GM18951 (cell line): Measurements from ENCODE around the gene C12orf56.
"Not testable (repeated sequence)": the region's sequence is repeated elsewhere in the genome, so short reads cannot be mapped to it uniquely, and the experiment has no call there.

Experiments used
- POLR2A ChIP-seq: IDR thresholded peaks from 4 replicates; pipeline ENCODE4 v1.6.1; 2011; ENCODE audit warnings: mild to moderate bottlenecking; ENCODE audit not compliant: insufficient read length, insufficient read depth; ENCODE audit errors: extremely low read depth
- in situ Hi-C: fragments of 300-500 bp; cut with MboI; formaldehyde crosslinking; loops from one replicate; pipeline ENCODE4 v1.12.0; 2022; ENCODE audit warnings: low sequenced_read_pairs, mixed read lengths, inconsistent platforms; ENCODE audit not compliant: unreplicated experiment

Gene C12orf56

DNA sequence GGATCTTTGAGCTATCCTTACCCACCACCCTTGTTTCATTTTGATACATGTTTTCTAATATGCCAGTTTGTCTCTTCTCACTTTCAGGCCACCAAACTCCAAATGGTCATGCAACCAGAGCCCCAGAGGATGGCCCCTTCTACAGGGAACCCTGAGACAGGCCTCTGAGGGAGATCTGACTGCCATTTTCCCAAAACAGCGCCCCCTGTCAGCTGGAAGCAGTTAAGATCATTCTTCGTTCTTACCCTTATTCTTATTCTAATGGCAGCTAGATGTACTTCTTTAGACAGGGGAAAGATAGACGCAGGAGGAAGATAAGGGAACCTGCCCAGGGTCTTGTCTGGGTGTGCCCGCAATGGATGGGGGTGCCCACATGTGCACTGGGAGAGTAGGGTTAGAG, 38.4 kb downstream of the C12orf56 start:
- no peak for TF ChIP-seq POLR2A
- in situ Hi-C loops: no loop called here

DNA sequence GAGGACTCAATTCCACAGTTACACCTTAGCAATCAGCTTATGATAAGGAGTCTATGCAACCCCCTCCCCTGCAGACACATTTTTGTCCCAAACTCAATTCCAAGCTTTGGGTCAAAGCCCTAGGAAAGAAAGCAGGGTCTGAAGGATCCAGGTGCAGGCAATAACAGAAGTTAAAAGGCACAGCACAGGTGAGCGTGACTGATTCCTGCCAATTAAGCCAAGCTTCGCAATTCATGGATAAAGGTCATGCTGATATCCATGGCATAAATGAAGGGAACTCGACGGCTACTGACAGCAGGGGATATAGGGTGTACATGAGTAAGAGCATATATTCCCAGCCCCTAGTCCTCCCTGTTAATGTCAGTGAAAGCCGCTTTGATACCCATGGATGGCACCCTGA, 39.3 kb downstream of the C12orf56 start:
- in situ Hi-C loops: no loop called here
- no peak for TF ChIP-seq POLR2A

DNA sequence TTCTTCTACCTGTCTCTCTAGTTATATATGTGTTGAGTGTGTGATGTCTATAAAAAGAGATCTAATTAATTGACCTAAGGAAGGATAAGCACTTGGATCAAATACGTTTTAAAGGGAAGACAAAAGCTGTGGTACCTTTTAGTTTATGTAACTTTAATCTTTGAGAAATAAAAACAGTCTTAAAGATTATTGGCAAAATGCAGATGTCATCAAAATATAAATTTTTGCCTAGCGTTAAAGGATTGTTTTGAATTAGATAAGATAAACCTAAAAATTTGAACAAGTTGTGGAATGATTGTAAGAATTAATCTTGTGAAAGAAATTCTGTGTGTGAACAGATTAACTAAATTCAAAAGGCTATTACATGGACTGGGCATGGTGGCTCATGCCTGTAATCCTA, 42.9 kb downstream of the C12orf56 start:
- in situ Hi-C loops: no loop called here
- no peak for TF ChIP-seq POLR2A

DNA sequence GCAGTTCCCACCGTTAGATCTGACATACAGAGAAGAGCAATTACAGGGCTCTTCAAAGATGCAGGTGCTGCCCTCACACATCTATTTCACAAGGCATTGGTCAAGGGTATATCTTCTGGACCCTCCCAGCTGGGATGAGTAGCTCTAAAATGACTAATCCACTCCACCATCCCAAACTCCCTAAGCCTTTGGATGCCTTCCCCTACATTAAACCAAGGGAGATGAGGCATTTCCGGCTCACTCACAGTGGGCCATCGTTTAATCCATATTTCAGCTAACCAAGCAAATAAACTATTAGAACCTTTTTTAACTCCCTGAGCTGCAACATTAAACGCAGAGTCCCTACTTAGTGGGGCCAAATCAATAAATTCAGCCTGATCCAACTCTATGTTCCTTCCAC, 45.9 kb downstream of the C12orf56 start:
- in situ Hi-C loops: not testable (repeated sequence)

DNA sequence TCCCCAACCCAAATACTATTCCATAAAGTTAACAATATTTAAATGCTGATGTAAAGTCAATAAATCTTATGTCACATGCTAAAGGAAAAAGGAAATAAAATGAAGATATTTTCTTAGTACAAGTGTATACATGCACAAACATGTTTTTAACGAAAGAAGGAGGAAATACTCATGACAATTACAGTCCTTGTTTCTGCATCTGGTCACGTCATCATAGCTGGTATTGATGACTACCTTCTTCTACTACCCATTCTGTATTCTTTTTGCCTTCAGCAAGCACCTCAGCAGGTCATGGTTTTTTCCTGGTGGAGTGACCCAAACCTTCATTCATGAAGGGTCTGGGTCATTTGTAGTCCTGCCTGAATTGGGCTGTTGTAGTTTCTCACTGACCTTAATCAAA, 50.0 kb downstream of the C12orf56 start:
- in situ Hi-C loops: not testable (repeated sequence)

DNA sequence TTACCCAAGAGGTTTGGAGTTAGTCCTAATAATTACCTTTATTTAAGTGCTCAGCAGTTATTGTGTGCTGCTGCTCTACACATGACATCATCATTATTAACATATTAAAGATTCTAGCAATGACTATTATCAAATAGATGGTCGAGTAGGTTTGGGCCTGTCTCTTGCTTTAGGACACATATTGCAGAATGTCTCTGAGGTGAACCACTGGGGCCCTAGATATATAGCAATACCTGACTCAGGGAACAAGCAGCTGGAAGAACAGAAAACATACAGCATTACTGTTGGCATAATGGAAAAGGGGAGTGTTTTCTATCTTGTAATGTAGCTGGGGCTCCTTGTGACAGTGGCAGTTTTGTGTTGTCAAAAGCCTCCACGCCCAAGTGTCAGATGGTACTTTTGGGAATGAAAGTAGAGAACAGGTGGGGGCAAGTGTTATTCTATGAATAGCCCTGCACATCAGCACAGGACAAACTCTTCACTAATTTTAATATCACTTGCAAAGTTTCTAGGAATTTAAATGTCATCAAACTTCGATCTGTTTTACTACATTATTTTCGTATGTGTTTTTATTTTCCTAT, 54.6 kb downstream of the C12orf56 start:
- no peak for TF ChIP-seq POLR2A
- in situ Hi-C loops: no loop called here

DNA sequence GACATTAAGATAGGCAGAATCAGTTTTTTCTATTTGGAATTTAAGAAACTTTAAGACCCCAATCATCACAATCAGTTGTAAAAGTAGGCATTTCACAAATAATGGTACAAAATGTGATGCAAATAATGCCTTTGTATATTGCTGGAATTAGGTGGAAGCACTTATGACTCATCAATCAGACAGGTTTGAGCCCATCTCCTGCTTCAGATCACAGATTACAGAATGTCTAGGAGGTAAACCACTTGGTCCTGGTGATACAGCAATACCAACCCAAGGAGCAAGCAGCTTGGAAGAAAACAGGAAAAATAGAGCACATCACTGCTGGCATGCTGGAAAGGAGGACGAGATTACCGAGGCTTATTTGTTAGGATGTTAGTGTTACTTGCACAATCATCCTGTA, 57.6 kb downstream of the C12orf56 start:
- TF ChIP-seq POLR2A: no peak
- in situ Hi-C loops: no loop called here

DNA sequence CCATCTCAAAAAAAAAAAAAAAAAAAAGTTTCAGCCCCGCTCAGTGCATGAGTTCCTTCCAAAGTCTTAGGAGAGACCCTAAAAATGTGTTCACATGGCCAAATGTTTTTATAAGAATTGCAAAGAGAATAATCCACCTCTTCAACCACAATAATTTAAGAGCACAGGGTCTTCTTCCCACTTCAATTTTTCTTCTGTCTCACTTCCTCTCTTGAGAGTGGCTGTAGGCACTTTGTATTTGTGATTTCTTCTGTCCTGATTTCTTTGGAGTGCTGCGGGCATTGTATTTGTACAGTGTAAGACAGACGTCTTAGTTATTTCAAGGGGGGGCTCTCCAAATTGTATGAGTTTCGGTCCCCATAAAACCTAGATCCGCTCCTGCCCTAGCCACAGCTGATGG, 58.3 kb downstream of the C12orf56 start:
- in situ Hi-C loops: no loop called here
- no peak for TF ChIP-seq POLR2A

DNA sequence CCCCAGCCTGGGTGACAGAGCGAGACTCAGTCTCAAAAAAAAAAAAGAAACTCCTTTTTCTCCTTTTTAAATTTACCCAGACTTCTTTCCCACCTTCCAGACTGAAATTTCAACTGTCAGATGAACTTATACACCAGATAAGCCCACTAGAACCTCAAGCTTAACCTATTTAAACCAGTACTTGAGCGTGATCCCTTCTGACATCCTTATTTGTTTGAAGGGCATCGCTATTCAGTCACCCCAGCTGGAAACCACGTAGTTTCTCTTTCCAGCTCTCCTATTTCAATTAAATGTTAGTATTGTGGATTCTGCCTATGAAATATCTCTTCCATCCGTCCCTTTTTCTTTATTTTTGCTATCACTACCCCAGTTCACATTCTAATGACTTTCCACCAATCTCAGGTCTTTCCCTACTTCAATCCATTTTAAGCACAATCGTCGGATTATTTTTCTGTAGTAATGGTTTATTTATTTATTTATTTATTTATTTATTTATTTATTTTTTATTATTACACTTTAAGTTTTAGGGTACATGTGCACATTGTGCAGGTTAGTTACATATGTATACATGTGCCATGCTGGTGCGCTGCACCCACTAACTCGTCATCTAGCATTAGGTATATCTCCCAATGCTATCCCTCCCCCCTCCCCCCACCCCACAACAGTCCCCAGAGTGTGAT, 61.4 kb downstream of the C12orf56 start:
- in situ Hi-C loops: not testable (repeated sequence)

DNA sequence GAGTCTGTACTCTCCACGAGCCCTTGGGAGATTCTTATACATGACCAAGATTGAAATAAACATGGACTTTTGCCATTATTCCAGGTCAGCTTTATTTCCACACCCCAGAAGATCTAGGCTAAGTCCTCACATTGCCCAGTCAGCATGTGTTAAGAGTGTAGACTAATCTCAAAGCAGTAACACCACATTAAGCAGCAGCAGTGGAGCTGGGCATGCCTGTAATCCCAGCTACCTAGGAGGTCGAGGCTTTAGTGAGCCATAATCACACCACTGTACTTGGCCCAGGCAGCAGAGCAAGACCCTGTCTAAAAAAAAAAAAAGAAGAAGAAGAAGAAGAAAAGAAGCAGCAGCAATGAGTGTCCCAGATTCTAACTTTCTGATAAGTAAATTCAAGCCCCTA, 65.5 kb downstream of the C12orf56 start:
- TF ChIP-seq POLR2A: no peak
- in situ Hi-C loops: no loop called here

DNA sequence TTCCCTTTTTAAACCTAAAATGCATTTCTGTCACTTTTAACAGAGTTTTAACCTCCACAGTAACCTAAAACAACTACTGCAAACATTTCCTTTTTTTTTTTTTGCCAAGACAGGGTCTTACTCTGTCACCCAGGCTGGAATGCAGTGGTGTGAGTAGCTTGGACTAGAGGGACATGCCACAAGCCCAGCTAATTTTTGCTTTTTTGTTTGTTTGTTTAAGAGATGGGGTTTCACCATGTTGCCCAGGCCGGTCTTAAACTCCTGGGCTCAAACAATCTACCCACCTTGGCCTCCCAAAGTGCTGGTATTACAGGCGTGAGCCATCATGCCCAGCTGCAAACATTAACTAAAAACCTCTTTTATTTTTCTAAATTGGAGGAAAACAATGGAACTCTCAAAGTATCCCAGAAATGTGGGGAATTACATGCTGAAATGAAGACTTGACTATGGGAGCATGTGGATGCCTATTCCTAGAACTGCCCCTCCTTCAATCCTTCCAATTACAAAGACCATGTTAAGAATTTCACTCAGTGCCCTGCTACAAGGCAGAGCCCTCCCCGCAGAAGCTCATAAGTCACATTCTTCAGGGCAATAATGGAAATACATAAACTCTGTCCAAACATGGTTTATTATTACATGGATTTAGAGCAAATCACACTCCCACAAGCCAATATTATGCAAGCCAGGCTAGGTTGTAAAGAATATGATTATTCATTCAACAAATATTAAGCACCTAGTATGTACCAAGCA, 66.9 kb downstream of the C12orf56 start:
- TF ChIP-seq POLR2A: no peak
- in situ Hi-C loops: no loop called here

DNA sequence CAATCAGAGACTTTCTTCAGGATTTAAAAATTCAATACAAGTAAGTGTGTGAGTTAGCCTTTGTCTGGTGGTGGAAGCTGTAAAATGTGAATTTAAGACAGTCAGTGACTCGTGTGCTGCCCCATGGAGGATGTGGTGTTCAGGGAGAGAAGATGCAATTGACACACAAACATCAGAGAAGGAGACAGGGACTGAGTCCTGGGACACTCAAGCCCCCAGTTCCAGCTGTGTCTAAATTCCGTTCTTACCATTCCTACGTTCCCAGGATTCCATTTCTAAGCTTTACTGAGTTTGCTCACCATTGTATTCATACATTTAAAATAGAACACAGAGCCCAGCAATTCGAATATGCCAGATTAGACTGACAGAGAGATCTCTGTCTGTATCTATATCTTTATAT, 67.6 kb downstream of the C12orf56 start:
- in situ Hi-C loops: no loop called here
- no peak for TF ChIP-seq POLR2A

DNA sequence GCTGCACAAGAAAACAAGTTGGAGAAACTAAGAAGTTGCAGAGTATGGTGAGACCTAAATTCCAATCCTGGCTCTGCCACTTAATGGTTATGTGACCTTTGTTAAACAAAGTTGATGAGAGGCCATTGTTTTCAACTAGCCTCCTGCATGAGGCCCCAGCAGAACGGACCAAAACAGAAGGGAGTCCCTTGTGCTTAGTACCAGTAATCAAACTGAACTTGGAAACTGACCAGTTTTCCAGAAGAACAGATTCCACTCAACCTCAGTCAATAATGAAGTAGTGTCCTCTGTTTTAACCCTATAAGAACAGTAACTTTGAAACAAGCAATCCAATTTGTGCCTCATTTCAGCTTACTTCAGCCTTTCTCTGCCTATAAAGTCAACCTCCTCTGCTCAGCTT, 69.9 kb downstream of the C12orf56 start:
- in situ Hi-C loops: no loop called here
- TF ChIP-seq POLR2A: no peak

DNA sequence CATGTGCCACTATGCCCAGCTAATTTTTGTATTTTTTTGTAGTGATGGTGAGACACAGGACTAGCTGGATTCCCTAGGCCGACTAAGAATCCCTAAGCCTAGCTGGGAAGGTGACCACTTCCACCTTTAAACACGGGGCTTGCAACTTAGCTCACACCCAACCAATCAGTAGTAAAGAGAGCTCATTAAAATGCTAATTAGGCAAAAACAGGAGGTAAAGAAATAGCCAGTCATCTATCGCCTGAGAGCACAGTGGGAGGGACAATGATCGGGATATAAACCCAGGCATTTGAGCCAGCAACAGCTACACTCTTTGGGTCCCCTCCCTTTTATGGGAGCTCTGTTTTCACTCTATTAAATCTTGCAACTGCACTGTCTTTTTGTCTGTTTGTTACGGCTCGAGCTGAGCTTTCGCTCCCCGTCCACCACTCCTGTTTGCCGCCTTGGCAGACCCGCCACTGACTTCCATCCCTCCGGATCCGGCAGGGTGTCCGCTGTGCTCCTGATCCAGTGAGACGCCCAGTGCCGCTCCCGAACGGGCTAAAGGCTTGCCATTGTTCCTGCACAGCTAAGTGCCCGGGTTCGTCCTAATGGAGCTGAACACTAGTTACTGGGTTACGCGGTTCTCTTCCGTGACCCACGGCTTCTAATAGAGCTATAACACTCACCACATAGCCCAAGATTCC, 70.9 kb downstream of the C12orf56 start:
- in situ Hi-C loops: not testable (repeated sequence)

DNA sequence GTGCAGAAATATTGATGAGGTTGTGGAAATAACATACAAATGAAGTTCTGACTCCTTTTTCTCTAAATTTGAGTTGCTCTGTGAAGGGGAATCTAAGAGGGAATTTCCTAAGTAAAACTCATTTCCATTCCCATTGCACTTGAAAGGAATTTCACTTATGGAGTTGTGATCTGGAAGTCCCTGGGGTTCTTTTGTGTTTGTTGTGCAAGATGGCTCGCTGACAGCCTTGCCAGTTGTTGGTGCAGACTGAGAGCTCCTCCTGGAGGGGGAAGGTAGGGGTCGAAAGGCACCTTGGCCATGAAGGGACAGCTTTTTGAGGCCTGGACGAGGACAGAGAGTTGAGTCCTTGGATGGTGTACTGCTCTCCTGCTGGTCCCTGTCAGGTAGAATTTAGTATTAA, 72.0 kb downstream of the C12orf56 start:
- TF ChIP-seq POLR2A: no peak
- in situ Hi-C loops: no loop called here
